HG03060 (cell line): ENCODE data around the gene SLC39A7.

ENCODE experiments used
- ATAC-seq: cut with Tn5 transposase; IDR thresholded peaks from one replicate; pipeline ENCODE4 v1.9.1; 2021; ENCODE audit warnings: low read depth, moderate number of reproducible peaks; ENCODE audit not compliant: unreplicated experiment

SLC39A7 gene

DNA sequence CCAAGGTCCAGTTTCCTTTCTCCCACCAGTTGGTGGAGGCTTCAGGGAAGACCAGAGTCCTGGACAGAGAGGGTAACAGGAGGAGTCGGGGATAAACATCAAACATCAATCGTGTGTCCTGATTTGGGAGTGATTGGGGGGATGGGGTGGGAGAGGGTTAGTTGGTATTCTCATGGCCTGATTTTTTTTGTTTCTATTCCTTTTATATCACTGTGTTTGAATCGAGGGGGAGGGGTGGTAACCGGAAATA, 3.4 kb downstream of the SLC39A7 start:
- no peak for ATAC-seq

- no peak for ATAC-seq
Measured at GRCh38 chr6:33204415-33205190, 3.9 kb downstream of the SLC39A7 start, which contains the start of gene HSD17B8. Gene HSD17B8, plus strand, starts transcription at chr6:33204655. Its CDS starts 14 bp downstream, at chr6:33204669.

GRCh38 chr6:33205191-33206026, 4.7 kb downstream of the SLC39A7 start:
- no peak for ATAC-seq

GRCh38 chr6:33206027-33206863, 5.6 kb downstream of the SLC39A7 start:
- no peak for ATAC-seq

DNA sequence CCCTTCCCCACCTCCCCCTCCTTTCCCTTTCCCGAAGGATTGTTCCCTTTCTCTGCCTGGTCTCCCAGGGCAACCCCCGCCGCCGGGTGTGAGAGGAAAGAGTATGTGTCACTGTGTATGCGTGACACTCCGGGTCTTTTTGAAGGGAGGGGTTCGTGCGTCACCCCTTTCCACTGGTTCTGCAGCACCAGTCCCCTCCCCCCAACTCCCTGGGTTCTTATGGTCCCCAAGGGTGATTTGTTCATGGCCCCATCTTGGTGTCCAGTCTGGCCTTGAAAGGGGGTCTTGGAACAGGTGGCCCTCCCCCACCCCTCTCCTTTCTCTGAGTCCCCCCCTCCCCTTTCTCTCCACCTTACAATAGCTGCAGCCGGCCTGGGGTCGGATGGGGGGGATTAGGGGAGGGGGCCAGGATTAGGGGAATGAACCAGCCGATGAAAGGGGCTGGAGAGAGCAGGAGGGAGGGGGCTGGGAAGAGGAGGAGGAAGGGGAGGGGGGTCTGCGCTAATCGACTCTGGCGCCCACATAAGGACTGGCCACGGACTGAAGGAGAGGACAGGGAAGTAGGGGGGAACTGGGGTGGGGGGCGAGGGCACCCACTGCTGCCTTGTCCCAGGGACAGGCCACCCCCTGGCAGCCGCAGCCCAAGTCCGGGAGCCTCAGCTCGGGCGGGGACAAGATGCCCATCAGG, 6.3 kb downstream of the SLC39A7 start:
- no peak for ATAC-seq

GRCh38 chr6:33207552-33208090, 7.0 kb downstream of the SLC39A7 start:
- ATAC-seq: no peak

DNA sequence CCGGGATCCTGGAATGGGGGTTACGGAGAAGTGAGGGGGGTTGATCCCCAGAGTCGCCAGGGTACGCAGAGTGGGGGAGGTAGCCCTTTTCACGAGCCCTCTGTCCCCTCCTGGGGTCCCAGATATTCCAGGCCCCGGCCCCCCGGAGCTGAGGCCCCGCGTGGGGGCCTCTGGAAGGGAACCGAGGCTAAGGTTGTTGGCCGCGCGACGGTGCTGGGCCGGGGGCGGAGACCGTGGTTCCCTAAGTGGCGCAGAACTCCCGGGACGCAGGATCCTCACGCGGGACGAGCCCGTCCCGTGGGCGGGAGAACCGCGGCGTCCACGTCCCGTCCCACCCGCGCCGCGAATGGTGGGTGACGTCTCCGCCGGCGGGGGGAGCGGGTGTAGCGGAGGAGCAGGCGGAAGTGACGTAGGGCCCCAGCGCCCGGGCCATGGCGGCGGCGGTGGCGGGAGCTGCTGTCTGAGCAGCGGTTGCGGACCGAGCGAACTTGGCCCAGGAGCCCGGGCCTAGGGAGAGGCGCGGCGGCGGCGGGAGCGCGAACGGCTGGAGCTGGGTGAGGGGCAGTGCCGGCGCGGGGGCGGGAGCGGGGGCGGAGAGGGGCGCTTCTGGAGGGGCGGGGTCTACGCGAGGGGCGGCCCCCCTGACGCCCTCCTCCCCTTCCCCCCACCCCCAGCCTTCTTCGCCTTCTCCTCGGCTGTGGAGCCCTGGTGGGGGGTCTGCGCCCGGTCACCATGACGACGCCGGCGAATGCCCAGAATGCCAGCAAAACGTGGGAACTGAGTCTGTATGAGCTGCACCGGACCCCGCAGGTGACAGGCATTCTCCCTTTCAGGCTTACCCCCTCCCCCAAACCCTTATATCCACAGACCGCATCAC, 7.7 kb downstream of the SLC39A7 start, which contains the start of gene RING1:
RING1 (plus strand) TSS at position 410 of the 877 bp plus-strand sequence; CDS start at position 733, 323 bp downstream.
- no peak for ATAC-seq

GRCh38 chr6:33209856-33210255, 9.2 kb downstream of the SLC39A7 start:
- ATAC-seq: no peak

DNA sequence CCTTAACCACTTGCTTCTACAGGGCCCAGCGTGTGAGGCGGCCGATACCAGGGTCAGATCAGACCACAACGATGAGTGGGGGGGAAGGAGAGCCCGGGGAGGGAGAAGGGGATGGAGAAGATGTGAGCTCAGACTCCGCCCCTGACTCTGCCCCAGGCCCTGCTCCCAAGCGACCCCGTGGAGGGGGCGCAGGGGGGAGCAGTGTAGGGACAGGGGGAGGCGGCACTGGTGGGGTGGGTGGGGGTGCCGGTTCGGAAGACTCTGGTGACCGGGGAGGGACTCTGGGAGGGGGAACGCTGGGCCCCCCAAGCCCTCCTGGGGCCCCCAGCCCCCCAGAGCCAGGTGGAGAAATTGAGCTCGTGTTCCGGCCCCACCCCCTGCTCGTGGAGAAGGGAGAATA, 10.5 kb downstream of the SLC39A7 start:
- ATAC-seq: no peak

- no peak for ATAC-seq
Measured at GRCh38 chr6:33211666-33212422, 11.2 kb downstream of the SLC39A7 start.

- ATAC-seq: no peak
Measured at GRCh38 chr6:33212857-33213165, 12.1 kb downstream of the SLC39A7 start.

DNA sequence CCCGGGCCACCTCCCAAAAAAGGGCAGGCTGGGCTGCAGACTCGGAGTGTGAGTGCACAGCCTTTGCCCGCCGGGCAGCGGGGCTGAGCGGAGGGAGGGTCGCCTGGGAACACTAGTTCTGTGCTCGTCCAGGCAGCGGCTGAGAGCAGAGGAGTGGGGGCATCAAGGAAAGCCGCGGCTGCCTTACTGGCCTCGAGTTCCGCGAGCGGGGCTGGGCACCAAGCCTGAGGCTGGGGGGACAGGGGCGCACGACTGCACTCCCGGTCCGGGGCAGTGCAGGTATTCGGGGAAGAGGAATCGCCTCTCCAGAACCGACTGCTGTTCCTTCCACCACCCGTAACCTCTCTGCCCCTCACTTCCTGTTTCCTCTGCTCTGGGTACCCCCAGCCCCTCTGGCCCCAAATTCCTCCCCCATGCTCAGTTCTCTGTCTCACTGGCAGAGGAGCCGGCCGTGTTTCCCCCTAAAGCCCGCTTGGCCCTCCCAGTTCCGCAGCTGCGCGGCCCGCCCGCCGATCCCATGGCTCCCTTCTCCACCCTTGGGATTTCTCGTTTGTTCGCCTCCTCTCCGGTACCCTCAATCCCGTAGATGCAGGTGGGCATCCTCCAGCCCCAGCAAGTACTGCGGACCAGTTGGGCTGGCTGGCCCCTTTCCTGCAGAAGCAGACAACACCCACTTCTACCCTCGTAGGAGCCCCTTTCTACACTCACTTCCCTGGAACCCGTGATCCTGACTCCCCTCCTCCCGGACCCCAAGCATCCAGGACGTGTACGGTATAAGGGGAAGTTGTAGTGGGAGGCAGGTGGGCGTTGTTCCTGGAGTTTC, 12.7 kb downstream of the SLC39A7 start:
- ATAC-seq: no peak

GRCh38 chr6:33213989-33214335, 13.3 kb downstream of the SLC39A7 start:
- ATAC-seq: no peak

DNA sequence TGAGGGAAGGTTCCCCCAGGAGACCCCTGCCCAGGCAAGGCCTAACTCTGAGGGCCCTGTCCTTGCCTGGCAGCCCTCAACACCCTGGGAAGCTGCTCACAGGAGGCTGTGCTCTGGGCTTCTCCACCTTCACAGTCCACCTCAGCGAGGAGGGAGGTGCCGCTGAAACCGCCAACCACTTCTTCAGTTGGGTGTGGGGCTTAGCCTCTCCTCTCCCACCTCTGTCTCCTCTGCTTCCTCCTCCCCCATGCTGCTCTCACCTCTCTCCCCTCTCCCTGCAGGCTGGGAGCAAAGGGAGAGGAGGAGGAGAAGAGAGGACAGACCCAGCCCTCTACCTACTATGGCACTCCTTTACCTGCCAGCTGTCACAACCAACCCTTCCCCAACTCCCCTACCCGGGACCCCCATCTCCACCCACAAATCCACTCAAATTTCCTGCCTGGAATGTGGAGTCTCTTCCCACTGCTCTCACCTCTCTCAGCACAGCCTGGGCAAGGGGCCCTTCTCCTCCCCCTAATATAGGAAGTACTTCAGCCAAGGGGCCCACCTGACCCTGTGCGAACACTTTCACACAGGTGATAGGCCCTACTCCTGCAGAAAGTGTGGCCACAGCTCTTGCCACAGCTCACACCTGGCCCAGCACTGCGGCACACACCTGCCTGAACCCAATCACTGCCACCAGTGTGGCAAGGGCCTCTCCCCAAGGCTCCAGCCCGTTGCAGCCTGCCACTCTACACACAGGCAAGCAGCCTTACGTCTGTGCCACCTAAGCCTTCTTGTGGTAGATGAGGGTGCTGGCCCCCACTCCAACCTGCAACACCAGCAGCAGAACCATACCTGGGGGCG, 14.8 kb downstream of the SLC39A7 start:
- ATAC-seq: no peak

DNA sequence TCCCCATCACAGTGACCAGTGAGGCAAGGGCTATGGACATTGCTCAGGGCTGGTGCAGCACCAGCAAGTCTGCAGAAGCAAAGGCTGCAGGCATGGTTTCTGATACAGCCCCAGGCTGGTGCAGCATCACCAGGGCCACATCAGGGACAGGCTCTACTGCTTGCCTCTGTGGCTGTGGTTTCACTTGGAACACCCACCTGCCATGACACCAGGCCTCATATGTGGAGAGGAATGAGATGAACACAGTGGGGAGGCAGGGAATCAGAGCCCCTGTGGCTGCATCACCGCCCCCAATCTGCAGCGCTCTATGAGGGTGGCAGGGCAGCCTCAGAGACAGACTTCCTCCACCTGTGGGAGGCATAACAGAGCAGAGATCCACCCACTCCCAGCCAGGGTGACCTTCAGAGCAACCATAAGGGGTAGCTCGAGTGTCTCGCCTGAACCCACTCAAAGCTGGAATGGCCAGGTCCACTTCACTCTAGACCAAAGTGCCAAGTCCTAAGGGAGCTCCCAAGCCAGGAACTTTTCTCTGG, 15.5 kb downstream of the SLC39A7 start:
- ATAC-seq: no peak

DNA sequence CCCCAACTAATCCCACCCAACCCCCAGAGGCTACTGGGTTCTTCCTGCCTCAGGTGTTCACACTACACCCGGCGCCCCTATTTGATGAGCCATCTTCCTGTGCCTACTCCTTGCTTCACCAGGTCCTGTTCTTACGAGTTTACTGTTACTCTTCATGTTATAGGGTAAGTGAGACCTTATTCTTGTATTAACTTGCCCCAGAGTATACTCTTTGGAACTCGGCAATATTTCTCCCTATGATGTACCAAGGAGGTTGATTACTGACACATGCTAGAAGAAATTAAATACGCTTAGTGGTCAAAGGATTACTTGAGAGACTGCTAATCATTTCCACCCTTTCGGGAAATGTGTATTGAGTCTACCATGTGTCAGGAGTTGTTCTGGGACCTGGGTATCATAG, 16.6 kb downstream of the SLC39A7 start:
- no peak for ATAC-seq

- ATAC-seq: no peak
Measured at GRCh38 chr6:33217681-33218080, 17.0 kb downstream of the SLC39A7 start.
